Lung (tissue), 12 donors: ENCODE data around the gene DAD1. TPM values are rescaled to one million over a fixed set of nuclear protein-coding genes. Genes with fewer than 3 reads are reported as not detected.

Source experiments
- ATAC-seq: fragments of 200-7000 bp; cut with Tn5 transposase; one replicate; pipeline ENCODE4 v1.9.1; 2020; ENCODE audit warnings: moderate number of reproducible peaks; ENCODE audit not compliant: insufficient read depth, low FRiP score
- DNase-seq, 3 donors: peaks; one replicate each; pipeline ENCODE4 v3.0.0-alpha.2; 2013 to 2017
- H3K27ac ChIP-seq, 2 donors: one replicate each; pipeline ENCODE4 v1.5.1; 2013; ENCODE audit warnings: mild to moderate bottlenecking in 2 of 2, moderate library complexity in 2 of 2, control low read depth in 1 of 2, inconsistent platforms in 1 of 2, low read depth in 1 of 2, low read length in 1 of 2
- H3K27me3 ChIP-seq, 3 donors: one replicate each; pipeline ENCODE4 v1.5.1; 2013; ENCODE audit warnings: low read length in 2 of 3; ENCODE audit not compliant: control insufficient read depth in 3 of 3, insufficient read depth in 3 of 3
- H3K36me3 ChIP-seq, 4 donors: one replicate each; pipeline ENCODE4 v1.5.1; 2013; ENCODE audit warnings: low read length in 4 of 4, mild to moderate bottlenecking in 1 of 4, moderate library complexity in 1 of 4; ENCODE audit not compliant: control insufficient read depth in 4 of 4, insufficient read depth in 4 of 4
- H3K4me1 ChIP-seq, 5 donors: one replicate each; pipeline ENCODE4 v1.5.1; 2013; ENCODE audit warnings: low read length in 5 of 5, mild to moderate bottlenecking in 2 of 5, moderate library complexity in 1 of 5; ENCODE audit not compliant: control insufficient read depth in 5 of 5, insufficient read depth in 5 of 5
- H3K4me3 ChIP-seq: one replicate; pipeline ENCODE4 v1.5.1; 2013; ENCODE audit warnings: mild to moderate bottlenecking, control low read depth, moderate library complexity
- H3K9ac ChIP-seq, 2 donors: one replicate each; pipeline ENCODE4 v1.5.1; 2013; ENCODE audit warnings: low read length in 2 of 2, control low read depth in 1 of 2; ENCODE audit not compliant: insufficient read depth in 1 of 2
- H3K9me3 ChIP-seq, 4 donors: one replicate each; pipeline ENCODE4 v1.5.1; 2013; ENCODE audit warnings: low read length in 3 of 4, mild to moderate bottlenecking in 1 of 4, moderate library complexity in 1 of 4; ENCODE audit not compliant: control insufficient read depth in 4 of 4, insufficient read depth in 3 of 4
- CTCF ChIP-seq: IDR thresholded peaks from 2 replicates; pipeline ENCODE4 v1.5.1; 2012; ENCODE audit warnings: mild to moderate bottlenecking; ENCODE audit errors: control extremely low read depth, extremely low read depth
- WGBS, 2 donors: extraction: QIAGEN DNeasy Blood & Tissue Kit; methylation state at CpG; one replicate each; pipeline ENCODE4 v1.1.7; 2013; 5-methylcytosine and 5-hydroxymethylcytosine counted together
- polyA plus RNA-seq, 2 donors: library from polyadenylated mRNA; stranded (reverse); fragments of 200-250 nt; gene quantifications; one replicate each; pipeline ENCODE4 v1.2.1, GENCODE V29; 2013
- total RNA-seq, 2 donors: library from RNA; depleted of rRNA in 1 of 2; stranded (reverse); fragments of >200 nt in 1 of 2; gene quantifications; one replicate each; pipeline ENCODE4 v1.2.1, GENCODE V29; 2014 to 2021
- donor health status: control.
- donor health status: control.
- donor health status: Bipolar disorder and iron deficiency.
- donor health status: healthy.
- donor health status: DM: yes; HTN: yes; CAD: no.

Gene DAD1
- total and polyA plus RNA-seq, 4 donors: 164 to 377 (median 217) TPM

GRCh38 chr14:22541721-22542120 is 47.3 kb downstream of the DAD1 start:
- no peaks in the 10 kb centered on the region for H3K27me3 ChIP-seq
- H3K36me3 ChIP-seq: no peaks in the 10 kb centered on the region
- no peaks in the 10 kb centered on the region for H3K9me3 ChIP-seq
- ATAC-seq: no peak
- H3K9ac ChIP-seq: no peak overlapping the region
- H3K27ac ChIP-seq: no peak overlapping the region
- 90 to 95% methylated on average over 5 of the region's 5 CpGs for WGBS, 2 donors
- no peak overlapping the region for H3K4me3 ChIP-seq
- TF ChIP-seq CTCF: no peak
- H3K4me1 ChIP-seq: peaks cover 3 to 14% (median 5%) of the 10 kb centered on the region in 5 donors
- DNase-seq: no peak

- no peak overlapping the region for H3K4me3 ChIP-seq
- H3K9ac ChIP-seq: no peak overlapping the region
- 64 to 71% methylated on average over 4 of the region's 4 CpGs for WGBS, 2 donors
- DNase-seq: no peak
- no peak for TF ChIP-seq CTCF
- H3K4me1 ChIP-seq: peaks cover 0 to 6% (median 2%) of the 10 kb centered on the region in 5 donors
- H3K27ac ChIP-seq: no peak overlapping the region
- ATAC-seq: no peak
- no peaks in the 10 kb centered on the region for H3K9me3 ChIP-seq
- H3K36me3 ChIP-seq: no peaks in the 10 kb centered on the region
- H3K27me3 ChIP-seq: no peaks in the 10 kb centered on the region
These were observed 48.1 kb downstream of the DAD1 start for GRCh38 chr14:22540811-22541360.

- TF ChIP-seq CTCF: no peak
- WGBS, 2 donors: 32 to 49% methylated on average over 1 of the region's 1 CpG
- ATAC-seq: no peak
- peaks cover 0 to 5% (median 0%) of the 10 kb centered on the region in 5 donors for H3K4me1 ChIP-seq
- no peaks in the 10 kb centered on the region for H3K27me3 ChIP-seq
- no peaks in the 10 kb centered on the region for H3K9me3 ChIP-seq
- DNase-seq: no peak
- H3K36me3 ChIP-seq: no peaks in the 10 kb centered on the region
- H3K27ac ChIP-seq: no peak overlapping the region
- H3K4me3 ChIP-seq: no peak overlapping the region
- H3K9ac ChIP-seq: no peak overlapping the region
These were observed 48.7 kb downstream of the DAD1 start for GRCh38 chr14:22540293-22540692.

GRCh38 chr14:22539831-22540230 is 49.2 kb downstream of the DAD1 start:
- no peak for ATAC-seq
- Histone ChIP-seq H3K4me1 (peaks cover 0 to 5% (median 0%) of the 10 kb centered on the region in 5 donors), H3K9ac (no peak overlapping the region), H3K27ac (no peak overlapping the region), H3K9me3 (no peaks in the 10 kb centered on the region), H3K27me3 (no peaks in the 10 kb centered on the region), H3K36me3 (no peaks in the 10 kb centered on the region), H3K4me3 (no peak overlapping the region)
- no peak for TF ChIP-seq CTCF
- no peak for DNase-seq
- WGBS, 2 donors: 55 to 80% methylated on average over 3 of the region's 3 CpGs
